ENCODE measurements around the gene PXDN.
"Not testable (repeated sequence)": the region's sequence is repeated elsewhere in the genome, so short reads cannot be mapped to it uniquely, and the experiment has no call there.

The PXDN gene
- 0.62 to 2.3 reads per million in 2 donors for total RNA-seq

- no peak for DNase-seq
Measured at GRCh38 chr2:1744446-1745170, at the start of gene PXDN. TSS of gene PXDN (minus strand) at chr2:1744515. CDS start at chr2:1744455, 60 bp downstream.

- no peak for DNase-seq
Measured at GRCh38 chr2:1793868-1794445, 49.6 kb upstream of the PXDN start.

DNA sequence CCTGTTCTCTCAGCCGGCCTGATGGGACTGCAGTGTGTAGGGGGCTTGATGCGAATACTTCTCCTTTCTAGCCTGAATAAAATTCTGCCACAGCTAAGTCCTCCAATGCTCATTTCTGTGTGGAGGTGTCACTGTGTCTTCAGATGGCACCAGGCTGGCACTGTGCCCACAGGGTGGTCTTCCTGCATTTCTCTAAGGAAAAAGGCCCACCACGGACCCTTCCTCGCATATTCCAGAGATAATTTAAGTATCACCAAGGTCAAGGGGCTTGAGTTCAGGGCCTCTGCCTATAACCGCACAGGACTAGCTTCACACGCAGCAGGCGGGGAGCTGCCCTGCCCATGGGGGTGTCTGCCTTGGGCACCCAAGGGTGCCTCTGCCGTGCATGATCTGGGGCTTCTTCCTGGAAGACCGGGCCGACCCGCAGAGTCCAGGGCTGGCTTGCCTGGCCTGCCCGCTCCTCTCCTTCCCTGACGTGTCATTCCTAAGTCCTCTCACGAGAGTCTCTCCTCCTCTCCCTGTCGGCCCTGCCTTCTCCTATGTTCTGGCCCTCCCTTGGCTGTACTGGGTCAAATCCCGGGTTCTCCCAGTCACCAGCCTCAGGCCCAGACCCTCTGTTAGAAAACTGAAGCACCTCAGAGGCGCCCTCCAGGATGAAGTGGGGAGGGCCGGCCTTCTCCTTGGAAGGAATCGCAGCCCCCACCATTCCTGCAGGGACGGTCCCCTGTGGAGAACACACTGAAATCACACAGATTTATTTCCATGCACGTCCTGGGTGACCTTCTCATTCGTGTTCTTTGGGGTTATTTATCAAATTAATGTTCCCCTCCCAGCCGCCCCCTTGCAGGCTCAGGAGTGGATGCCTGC lies 48.9 kb upstream of the PXDN start:
- no peak for DNase-seq

GRCh38 chr2:1791685-1792435 lies 47.5 kb upstream of the PXDN start:
- no peak for DNase-seq

- DNase-seq, result no peak
Measured at GRCh38 chr2:1791006-1791605, 46.8 kb upstream of the PXDN start.

DNA sequence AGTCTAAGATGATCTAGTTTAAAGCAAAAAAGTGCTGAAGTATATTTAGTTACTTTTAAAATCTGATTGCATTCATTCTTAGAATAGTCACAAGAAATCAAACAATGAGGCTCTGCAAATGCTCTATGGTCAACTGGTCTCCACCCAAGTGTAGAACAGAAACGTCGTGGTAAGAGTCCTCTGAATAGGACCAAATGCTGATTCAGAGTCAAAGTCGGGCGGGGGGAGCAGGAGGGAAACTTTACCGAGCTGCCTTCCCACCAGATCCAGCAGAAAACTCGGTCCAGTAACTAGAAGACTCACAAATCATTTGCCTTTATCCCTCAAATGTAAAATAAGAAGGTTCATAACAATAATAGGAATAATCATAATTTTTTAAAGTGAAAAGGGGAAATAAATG lies 46.2 kb upstream of the PXDN start:
- no peak for DNase-seq

GRCh38 chr2:1789610-1790009 lies 45.3 kb upstream of the PXDN start:
- no peak for DNase-seq

GRCh38 chr2:1788478-1788959 lies 44.2 kb upstream of the PXDN start:
- no peak for DNase-seq

- DNase-seq, result no peak
Measured at GRCh38 chr2:1787755-1788477, 43.6 kb upstream of the PXDN start.

- no peak for DNase-seq
Measured at GRCh38 chr2:1784986-1785617, 40.8 kb upstream of the PXDN start.

DNA sequence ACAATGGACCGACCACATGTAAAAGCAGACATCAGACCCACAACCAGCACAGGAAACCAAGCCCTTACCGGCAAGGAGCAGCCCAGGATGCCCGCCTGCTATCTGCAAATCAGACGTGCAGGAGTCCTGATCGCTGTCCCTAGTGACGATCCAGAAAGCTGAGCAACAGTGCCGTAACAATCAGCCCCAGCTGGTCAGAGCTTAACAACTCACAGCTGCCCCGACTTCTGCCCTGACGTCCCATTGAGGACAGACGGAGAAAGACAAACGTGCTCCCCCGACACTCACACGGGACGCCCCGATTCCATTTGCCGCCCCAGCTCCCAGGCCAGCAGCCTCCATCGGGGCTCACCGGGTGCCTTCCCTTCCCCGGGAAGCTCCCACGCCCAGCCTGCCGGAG lies 39.8 kb upstream of the PXDN start:
- DNase-seq, result no peak

- no peak for DNase-seq
Measured at GRCh38 chr2:1782514-1782913, 38.2 kb upstream of the PXDN start.

GRCh38 chr2:1781291-1782080 lies 37.2 kb upstream of the PXDN start:
- DNase-seq, result peak in 2 of 5 experiments; percentile 22 to 25

GRCh38 chr2:1780693-1781092 lies 36.4 kb upstream of the PXDN start:
- no peak for DNase-seq

DNA sequence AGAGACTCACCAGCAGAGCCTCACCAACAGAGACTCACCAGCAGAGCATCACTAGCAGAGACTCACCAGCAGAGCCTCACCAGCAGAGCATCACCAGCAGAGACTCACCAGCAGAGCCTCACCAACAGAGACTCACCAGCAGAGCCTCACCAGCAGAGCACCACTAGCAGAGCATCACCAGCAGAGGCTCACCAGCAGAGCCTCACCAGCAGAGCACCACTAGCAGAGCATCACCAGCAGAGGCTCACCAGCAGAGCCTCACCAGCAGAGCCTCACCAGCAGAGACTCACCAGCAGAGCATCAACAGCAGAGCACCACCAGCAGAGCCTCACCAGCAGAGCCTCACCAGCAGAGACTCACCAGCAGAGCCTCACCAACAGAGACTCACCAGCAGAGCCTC lies 35.7 kb upstream of the PXDN start:
- not testable (repeated sequence) for DNase-seq

GRCh38 chr2:1778566-1778965 lies 34.3 kb upstream of the PXDN start:
- DNase-seq, result no peak

- DNase-seq, result no peak
Measured at GRCh38 chr2:1777781-1778180, 33.5 kb upstream of the PXDN start.

DNA sequence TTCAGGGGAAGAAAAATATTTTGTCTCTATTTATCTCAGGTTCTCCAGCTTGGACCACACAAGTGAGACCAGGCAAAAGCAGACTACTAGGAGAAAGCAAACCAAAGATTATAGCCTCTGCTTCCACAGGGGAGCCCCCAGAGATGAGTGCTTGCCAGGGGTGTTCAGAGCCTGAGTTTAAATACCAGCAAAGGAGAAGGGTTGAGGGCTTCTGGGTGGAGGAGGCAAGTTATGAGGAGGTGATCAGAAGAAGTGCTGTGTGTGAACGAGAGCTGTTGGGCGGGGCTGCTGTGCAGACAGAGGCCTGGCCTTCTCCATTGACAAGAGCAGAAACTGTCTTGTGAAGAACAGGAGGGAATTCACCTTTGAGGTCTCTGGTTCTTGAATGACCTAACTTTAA lies 32.8 kb upstream of the PXDN start:
- no peak for DNase-seq

GRCh38 chr2:1775511-1776035 lies 31.3 kb upstream of the PXDN start:
- no peak for DNase-seq

DNA sequence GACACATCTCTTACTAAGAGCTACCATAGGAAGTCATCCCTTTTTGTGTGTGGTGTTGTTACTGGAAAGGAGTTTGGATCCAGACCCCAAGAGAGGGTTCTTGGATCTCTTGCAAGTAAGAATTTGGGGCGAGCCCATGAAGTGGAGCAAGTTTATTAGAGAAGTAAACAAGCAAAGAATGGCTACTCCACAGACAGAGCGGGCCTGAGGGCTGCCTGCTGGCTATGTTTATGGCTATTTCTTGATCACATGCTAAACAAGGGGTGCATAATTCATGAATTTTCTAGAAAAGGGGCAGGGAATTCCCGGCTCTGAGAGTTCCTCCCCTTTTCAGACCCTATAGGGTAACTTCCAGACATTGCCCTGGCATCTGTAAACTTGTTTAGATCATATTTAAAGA lies 30.6 kb upstream of the PXDN start:
- DNase-seq, result no peak
